ENCODE data around the gene LPGAT1.
A peak's percentile ranks its signal among the peaks of the same experiment; 100 is the strongest.
"Not testable (repeated sequence)": the region's sequence is repeated elsewhere in the genome, so short reads cannot be mapped to it uniquely, and the experiment has no call there.

Gene LPGAT1

DNA sequence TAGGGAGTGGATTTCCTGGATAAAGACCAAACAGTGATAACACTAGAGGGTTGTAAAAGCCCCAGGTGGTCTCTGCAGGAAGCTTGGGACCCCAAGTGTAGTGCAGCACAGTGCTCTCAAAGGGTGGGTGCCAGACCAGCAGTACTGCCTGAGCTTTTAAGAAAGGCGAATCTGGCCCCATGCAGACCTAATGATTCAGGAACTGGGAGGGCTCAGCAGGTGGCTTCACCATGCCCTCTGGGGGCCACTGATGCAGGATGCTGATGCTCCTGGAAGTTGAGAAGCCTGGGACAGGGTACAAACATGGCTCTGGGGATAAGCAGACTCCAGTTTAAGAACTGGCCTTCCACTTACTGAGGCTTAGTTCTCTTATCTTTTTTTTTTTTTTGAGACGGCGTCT, 126.0 kb downstream of the LPGAT1 start:
- DNase-seq (ENCODE audit: low spot score) = no peak

DNA sequence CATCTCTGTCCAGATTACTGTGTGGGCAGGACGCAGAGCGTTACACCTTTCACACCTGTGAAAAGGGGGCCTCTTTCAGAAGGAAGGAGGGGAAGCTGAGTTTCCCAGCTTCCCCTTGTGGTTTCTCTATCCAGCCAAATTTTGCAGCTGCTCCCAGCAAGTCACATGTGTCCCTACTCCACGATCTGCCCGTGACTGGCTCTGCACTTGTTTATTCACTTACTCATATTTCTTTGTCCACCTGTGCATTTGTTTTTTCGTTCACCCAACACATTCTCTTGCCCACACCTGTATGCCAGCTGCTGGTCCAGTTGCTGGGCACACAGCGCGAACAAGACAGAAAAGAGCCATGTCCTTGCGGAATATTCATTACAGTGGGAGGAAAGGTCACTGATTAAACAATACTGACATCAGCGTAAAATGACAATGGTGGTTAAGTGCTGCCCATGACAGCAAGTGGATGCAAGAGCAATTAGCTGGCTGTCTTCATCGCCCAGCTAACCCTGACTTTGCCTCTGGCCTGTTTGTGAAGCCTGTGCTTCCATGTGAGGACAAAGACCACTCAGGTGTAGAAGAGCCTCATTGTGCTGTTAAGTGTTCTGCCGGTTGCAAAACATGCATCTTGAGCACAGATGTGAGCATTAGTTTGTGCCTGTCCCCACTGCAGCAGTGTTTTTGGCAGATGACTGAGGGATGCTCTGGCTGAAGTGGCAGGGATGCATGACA, 126.6 kb downstream of the LPGAT1 start:
- no peak for DNase-seq (ENCODE audit: low spot score)

DNA sequence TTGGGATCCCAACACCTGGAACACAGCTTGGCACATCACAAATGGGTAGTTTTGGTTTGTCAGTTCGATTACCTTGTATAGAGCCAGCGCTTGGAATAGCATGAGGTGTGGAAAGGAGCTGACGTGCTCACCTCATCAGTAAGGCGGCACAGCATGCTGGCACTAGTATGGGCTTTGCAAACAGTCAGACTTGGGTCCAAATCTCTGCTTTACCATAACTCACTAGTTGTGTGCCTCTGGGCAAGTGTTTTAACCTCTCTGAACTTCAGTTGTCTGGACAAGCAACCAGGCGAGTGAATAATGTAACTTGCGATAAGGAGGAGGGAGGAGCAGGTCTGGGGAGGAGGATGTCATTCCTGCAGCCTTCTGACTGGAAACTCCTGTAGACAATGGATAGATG, 128.8 kb downstream of the LPGAT1 start:
- DNase-seq (ENCODE audit: low spot score) = no peak

DNA sequence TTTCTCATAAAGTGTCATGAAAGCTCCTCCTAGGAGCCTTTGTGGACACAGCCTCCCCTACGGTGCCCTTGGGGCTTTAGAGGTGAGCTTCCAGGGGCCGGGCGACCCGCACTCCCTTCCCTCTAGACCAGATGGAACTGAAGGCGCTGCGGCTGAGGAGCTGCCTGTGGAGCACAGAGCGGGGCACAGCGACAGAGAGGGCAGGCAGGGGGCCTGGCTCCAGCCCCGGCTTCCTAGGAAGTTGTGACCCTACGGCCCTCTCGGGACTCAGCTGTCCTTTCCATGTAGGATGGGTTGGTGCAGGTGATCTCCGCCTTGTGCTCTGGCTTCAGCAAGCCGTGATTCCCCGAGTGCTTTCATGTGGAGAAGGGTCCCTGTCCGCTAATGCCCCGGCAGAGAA, 131.5 kb downstream of the LPGAT1 start:
- no peak for DNase-seq (ENCODE audit: low spot score)

DNA sequence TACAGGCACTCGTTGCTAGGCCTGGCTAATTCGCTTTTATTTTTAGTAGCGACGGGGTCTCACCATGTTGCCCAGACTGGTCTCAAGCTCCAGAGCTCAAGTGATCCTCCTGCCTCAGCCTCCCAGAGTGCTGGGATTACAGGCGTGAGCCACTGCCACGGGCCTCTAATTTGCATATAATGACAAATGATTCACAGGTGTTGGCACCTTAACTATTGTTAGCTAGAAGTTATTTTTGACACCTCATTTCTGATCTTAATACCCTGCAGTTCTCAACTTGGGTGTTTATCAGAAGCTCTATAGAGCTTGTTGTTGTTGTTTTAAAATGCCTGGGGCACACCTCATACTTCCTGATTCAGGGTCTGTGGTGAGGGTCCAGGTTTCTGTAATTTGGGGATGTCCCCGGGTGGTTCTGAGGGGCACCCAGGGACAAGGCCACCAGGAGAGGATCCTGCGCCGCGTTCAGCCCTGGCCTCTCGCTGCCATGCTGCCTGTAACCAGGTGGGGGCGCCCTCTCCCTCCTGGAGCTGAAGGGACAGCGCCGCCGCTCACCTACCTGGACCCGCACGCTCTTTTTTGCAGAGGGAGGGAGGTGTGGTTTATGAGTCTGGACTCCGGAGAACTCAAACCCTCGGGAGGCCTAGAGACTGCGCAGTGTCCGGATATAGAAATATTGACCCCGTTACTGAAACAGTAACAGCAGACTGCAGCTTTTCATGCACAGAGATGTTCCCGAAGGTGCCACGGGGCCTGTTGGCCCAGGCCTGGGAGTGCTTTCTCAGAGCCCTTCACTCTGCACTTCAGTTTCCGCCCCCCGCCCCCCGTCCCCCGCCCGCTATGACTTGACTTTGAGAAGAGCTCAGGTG, 132.2 kb downstream of the LPGAT1 start:
- peak; percentile 65 for DNase-seq (ENCODE audit: low spot score)

DNA sequence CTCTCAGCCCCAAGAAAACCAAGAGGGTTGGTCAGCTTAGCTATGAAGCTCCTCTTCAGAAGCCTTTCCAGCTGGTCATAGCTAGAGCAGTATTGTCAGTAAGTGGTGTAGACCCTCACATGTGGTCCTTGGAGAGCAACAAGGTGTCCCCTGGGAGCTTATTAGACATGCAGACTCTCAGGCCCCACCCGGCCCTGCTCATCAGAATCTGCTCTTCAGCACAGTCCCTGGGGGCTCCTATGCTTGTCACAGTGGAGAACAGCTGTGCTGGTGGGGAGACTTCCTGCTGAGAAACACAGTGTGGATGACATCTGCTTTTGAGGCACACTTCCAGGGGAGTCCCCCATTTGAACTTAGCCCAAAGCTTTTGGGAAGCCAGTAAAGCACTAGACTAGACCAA, 133.2 kb downstream of the LPGAT1 start:
- DNase-seq (ENCODE audit: low spot score) = no peak

DNA sequence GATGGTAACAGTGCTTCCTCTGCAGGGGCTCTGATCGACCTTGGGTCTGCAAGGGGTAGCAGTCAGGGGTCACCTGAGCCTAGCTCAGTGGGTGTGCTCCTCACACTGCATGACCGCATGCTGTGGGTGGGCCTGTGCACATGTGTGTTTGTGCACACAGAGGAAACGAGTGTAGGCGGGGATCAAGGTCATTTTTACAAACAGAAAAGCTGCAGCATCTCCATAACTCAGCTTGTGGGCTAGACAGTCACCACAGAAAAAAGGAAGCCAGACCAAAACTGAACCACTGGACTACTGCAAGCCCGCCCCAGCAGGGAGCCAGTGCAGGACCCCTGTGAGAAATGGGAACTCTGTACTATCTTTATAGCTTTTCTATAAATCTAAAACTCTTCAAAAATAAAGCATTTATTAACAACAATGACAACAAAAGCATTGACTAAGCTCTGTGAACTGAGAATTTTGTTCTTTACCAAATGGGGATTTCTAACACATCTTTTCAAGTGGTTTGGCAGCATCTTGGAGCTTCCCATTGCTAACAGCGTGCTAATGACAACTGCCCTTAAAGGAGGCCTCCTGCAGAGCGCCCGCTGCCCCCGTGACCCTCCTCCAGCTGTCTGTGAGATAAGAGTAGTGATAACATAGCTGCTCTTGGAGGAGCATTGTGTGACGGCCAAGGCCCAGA, 135.3 kb downstream of the LPGAT1 start:
- no peak for DNase-seq (ENCODE audit: low spot score)

DNA sequence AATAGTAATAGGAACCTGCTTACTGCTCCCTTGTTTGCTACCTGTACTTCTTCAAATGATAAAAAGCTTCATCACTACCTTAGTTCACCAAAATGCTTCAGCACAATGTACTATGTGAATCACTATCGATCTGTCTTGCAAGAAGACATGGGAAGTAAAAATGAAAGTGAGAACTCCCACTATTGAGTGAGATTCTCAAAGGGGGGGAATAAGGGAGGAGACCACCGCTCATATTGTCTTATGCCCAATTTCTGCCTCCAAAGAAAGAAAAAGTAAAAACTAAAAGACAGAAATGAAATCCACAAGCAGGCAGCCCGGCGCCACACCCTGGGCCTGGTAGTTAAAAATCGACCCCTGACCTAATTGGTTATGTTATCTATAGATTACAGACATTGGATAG, 136.7 kb downstream of the LPGAT1 start:
- DNase-seq (ENCODE audit: low spot score) = not testable (repeated sequence)

All from cerebellar cortex (tissue), 1 donor.